Measurements from ENCODE around the gene RRP1B.
"Not testable (repeated sequence)": the region's sequence is repeated elsewhere in the genome, so short reads cannot be mapped to it uniquely, and the experiment has no call there.

The RRP1B gene

GRCh38 chr21:43659136-43660000 is at the start of gene RRP1B, which contains the start of gene HSF2BP:
RRP1B (plus strand) TSS chr21:43659560; CDS start chr21:43659665, 105 bp downstream.
HSF2BP (minus strand) TSS chr21:43659488; CDS start chr21:43658096, 1,392 bp downstream.
- Histone ChIP-seq H3K4me1 (ENCODE audit: insufficient read depth, low read length) (peaks cover 7% of the 10 kb centered on the region), H3K36me3 (ENCODE audit: insufficient read depth, low read length) (peaks cover 24% of the 10 kb centered on the region), H3K4me3 (ENCODE audit: low read length) (peak within 1 kb of the TSS; percentile 93), H3K27me3 (ENCODE audit: insufficient read depth, low read length) (no peaks in the 10 kb centered on the region), H3K9me3 (ENCODE audit: low read length) (no peaks in the 10 kb centered on the region), H2AFZ (ENCODE audit: low read depth, low read length) (peak within 1 kb of the TSS; percentile 81)

- Histone ChIP-seq H3K4me1 (ENCODE audit: insufficient read depth, low read length) (no peaks in the 10 kb centered on the region), H3K36me3 (ENCODE audit: insufficient read depth, low read length) (no peaks in the 10 kb centered on the region), H3K9me3 (ENCODE audit: low read length) (no peaks in the 10 kb centered on the region), H3K4me3 (ENCODE audit: low read length) (no peak overlapping the region), H3K27me3 (ENCODE audit: insufficient read depth, low read length) (no peaks in the 10 kb centered on the region), H2AFZ (ENCODE audit: low read depth, low read length) (no peak overlapping the region)
These were observed 47.6 kb upstream of the RRP1B start for GRCh38 chr21:43611598-43612369.

GRCh38 chr21:43613755-43614638 is 45.4 kb upstream of the RRP1B start:
- Histone ChIP-seq H3K4me3 (ENCODE audit: low read length) (no peak overlapping the region), H2AFZ (ENCODE audit: low read depth, low read length) (no peak overlapping the region), H3K4me1 (ENCODE audit: insufficient read depth, low read length) (no peaks in the 10 kb centered on the region), H3K36me3 (ENCODE audit: insufficient read depth, low read length) (no peaks in the 10 kb centered on the region), H3K27me3 (ENCODE audit: insufficient read depth, low read length) (no peaks in the 10 kb centered on the region), H3K9me3 (ENCODE audit: low read length) (no peaks in the 10 kb centered on the region)

DNA sequence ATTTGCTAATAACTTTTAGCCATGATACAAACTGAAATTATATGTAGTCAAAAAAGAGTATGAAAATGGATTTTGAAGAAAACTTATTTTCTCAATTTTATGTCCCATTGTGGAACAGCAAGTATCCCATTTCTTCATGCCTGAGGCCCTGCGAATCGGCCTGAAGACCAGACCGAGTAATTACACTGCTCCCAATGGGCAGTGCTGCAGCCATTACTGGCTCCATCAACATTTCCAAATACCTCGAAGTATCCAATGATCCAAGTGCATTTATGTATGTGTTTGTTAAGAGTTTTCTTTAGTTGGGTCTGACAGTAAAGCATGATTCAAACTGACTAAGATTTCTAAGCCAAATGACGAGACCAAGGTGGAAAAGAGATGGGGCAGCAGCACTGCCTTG is 44.5 kb upstream of the RRP1B start:
- Histone ChIP-seq H3K4me1 (ENCODE audit: insufficient read depth, low read length) (no peaks in the 10 kb centered on the region), H3K9me3 (ENCODE audit: low read length) (no peaks in the 10 kb centered on the region), H2AFZ (ENCODE audit: low read depth, low read length) (no peak overlapping the region), H3K36me3 (ENCODE audit: insufficient read depth, low read length) (no peaks in the 10 kb centered on the region), H3K4me3 (ENCODE audit: low read length) (no peak overlapping the region), H3K27me3 (ENCODE audit: insufficient read depth, low read length) (no peaks in the 10 kb centered on the region)

GRCh38 chr21:43616861-43617260 is 42.5 kb upstream of the RRP1B start:
- H3K4me3 ChIP-seq (ENCODE audit: low read length); H3K9me3 ChIP-seq (ENCODE audit: low read length); H3K27me3 ChIP-seq (ENCODE audit: insufficient read depth, low read length); H3K36me3 ChIP-seq (ENCODE audit: insufficient read depth, low read length); H3K4me1 ChIP-seq (ENCODE audit: insufficient read depth, low read length); H2AFZ ChIP-seq (ENCODE audit: low read depth, low read length): not testable (repeated sequence)

DNA sequence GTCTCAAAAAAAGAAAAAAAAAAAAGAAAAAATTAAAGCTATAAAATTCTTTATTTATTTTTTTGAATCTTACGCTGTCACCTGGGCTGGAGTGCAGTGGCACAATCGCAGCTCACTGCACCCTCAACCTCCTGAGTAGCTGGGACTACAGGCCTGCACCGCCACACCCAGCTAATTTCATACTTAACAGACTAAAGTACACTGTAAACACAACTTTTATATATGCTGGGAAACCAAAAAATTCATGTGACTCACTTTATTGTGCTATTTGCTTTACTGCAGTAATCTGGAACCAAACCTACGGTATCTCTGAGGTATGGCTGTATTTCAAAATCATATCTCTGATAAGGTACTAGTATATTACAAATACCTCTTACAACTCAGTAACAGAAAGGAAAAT is 40.4 kb upstream of the RRP1B start:
- Histone ChIP-seq H2AFZ (ENCODE audit: low read depth, low read length) (no peak overlapping the region), H3K4me1 (ENCODE audit: insufficient read depth, low read length) (no peaks in the 10 kb centered on the region), H3K9me3 (ENCODE audit: low read length) (peaks cover 3% of the 10 kb centered on the region), H3K27me3 (ENCODE audit: insufficient read depth, low read length) (no peaks in the 10 kb centered on the region), H3K36me3 (ENCODE audit: insufficient read depth, low read length) (no peaks in the 10 kb centered on the region), H3K4me3 (ENCODE audit: low read length) (no peak overlapping the region)

- peaks cover 3% of the 10 kb centered on the region for H3K9me3 ChIP-seq (ENCODE audit: low read length)
- no peaks in the 10 kb centered on the region for H3K36me3 ChIP-seq (ENCODE audit: insufficient read depth, low read length)
These were observed 40.0 kb upstream of the RRP1B start for GRCh38 chr21:43619344-43619743.

GRCh38 chr21:43619856-43620255 is 39.5 kb upstream of the RRP1B start:
- H3K36me3 ChIP-seq (ENCODE audit: insufficient read depth, low read length), result no peaks in the 10 kb centered on the region
- H3K27me3 ChIP-seq (ENCODE audit: insufficient read depth, low read length), result no peaks in the 10 kb centered on the region
- H2AFZ ChIP-seq (ENCODE audit: low read depth, low read length), result no peak overlapping the region
- no peak overlapping the region for H3K4me3 ChIP-seq (ENCODE audit: low read length)
- H3K9me3 ChIP-seq (ENCODE audit: low read length), result peaks cover 3% of the 10 kb centered on the region
- H3K4me1 ChIP-seq (ENCODE audit: insufficient read depth, low read length), result no peaks in the 10 kb centered on the region

More at GRCh38 chr21:43619344-43619743, 40.0 kb upstream of the RRP1B start:
- Histone ChIP-seq H3K4me3 (ENCODE audit: low read length) (no peak overlapping the region), H2AFZ (ENCODE audit: low read depth, low read length) (no peak overlapping the region), H3K27me3 (ENCODE audit: insufficient read depth, low read length) (no peaks in the 10 kb centered on the region), H3K4me1 (ENCODE audit: insufficient read depth, low read length) (no peaks in the 10 kb centered on the region)

- no peaks in the 10 kb centered on the region for H3K4me1 ChIP-seq (ENCODE audit: insufficient read depth, low read length)
- no peaks in the 10 kb centered on the region for H3K36me3 ChIP-seq (ENCODE audit: insufficient read depth, low read length)
- H3K9me3 ChIP-seq (ENCODE audit: low read length), result peaks cover 3% of the 10 kb centered on the region
- H3K27me3 ChIP-seq (ENCODE audit: insufficient read depth, low read length), result no peaks in the 10 kb centered on the region
- H2AFZ ChIP-seq (ENCODE audit: low read depth, low read length), result no peak overlapping the region
- H3K4me3 ChIP-seq (ENCODE audit: low read length), result no peak overlapping the region
These were observed 36.6 kb upstream of the RRP1B start for GRCh38 chr21:43622796-43623195.

GRCh38 chr21:43623588-43623987 is 35.8 kb upstream of the RRP1B start:
- H3K4me3 ChIP-seq (ENCODE audit: low read length), result no peak overlapping the region
- H3K27me3 ChIP-seq (ENCODE audit: insufficient read depth, low read length), result no peaks in the 10 kb centered on the region
- no peaks in the 10 kb centered on the region for H3K4me1 ChIP-seq (ENCODE audit: insufficient read depth, low read length)
- H3K36me3 ChIP-seq (ENCODE audit: insufficient read depth, low read length), result no peaks in the 10 kb centered on the region
- H2AFZ ChIP-seq (ENCODE audit: low read depth, low read length), result no peak overlapping the region
- H3K9me3 ChIP-seq (ENCODE audit: low read length), result peaks cover 3% of the 10 kb centered on the region

GRCh38 chr21:43624339-43624738 is 35.0 kb upstream of the RRP1B start:
- Histone ChIP-seq H3K4me1 (ENCODE audit: insufficient read depth, low read length) (no peaks in the 10 kb centered on the region), H2AFZ (ENCODE audit: low read depth, low read length) (no peak overlapping the region), H3K36me3 (ENCODE audit: insufficient read depth, low read length) (no peaks in the 10 kb centered on the region), H3K9me3 (ENCODE audit: low read length) (peaks cover 3% of the 10 kb centered on the region), H3K27me3 (ENCODE audit: insufficient read depth, low read length) (no peaks in the 10 kb centered on the region), H3K4me3 (ENCODE audit: low read length) (no peak overlapping the region)

DNA sequence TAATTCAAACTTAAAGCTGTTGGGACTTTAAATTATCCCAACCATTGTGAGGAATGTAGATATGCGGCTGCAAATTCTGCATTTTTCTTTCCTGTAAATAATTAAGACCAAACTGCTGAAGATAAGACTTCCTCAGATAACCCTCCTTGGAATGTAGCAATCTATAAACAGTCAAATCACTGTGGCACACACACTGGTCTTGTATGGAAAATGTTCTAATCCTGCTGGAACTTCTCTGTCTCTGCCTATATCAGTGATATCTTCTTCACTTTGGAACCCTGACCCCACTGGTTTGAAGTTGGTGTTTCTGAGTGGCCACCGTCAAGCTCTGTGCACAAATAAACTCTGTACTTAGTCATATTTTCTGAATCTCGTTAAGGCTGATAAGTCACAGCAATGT is 33.0 kb upstream of the RRP1B start:
- Histone ChIP-seq H3K27me3 (ENCODE audit: insufficient read depth, low read length) (no peaks in the 10 kb centered on the region), H3K9me3 (ENCODE audit: low read length) (no peaks in the 10 kb centered on the region), H3K4me3 (ENCODE audit: low read length) (no peak overlapping the region), H3K36me3 (ENCODE audit: insufficient read depth, low read length) (no peaks in the 10 kb centered on the region), H3K4me1 (ENCODE audit: insufficient read depth, low read length) (no peaks in the 10 kb centered on the region), H2AFZ (ENCODE audit: low read depth, low read length) (no peak overlapping the region)

Measured in neuron (in vitro differentiated cells).